Measurements from ENCODE around the gene TTLL13.

Gene TTLL13

GRCh38 chr15:90225504-90226234 lies 23.7 kb upstream of the TTLL13 start:
- Mint-ChIP-seq H3K4me1 (ENCODE audit: low read depth) (peaks cover 12% of the 10 kb centered on the region), H3K4me3 (no peak overlapping the region), H3K36me3 (ENCODE audit: low read depth) (peaks cover 19% of the 10 kb centered on the region), H3K27me3 (no peaks in the 10 kb centered on the region), H3K27ac (no peak overlapping the region), H3K9me3 (no peaks in the 10 kb centered on the region)

- Mint-ChIP-seq H3K4me1 (ENCODE audit: low read depth) (peaks cover 28% of the 10 kb centered on the region), H3K36me3 (ENCODE audit: low read depth) (peaks cover 36% of the 10 kb centered on the region), H3K4me3 (no peak overlapping the region), H3K27me3 (no peaks in the 10 kb centered on the region), H3K9me3 (no peaks in the 10 kb centered on the region), H3K27ac (no peak overlapping the region)
These were observed 22.0 kb upstream of the TTLL13 start for GRCh38 chr15:90227336-90227735.

GRCh38 chr15:90227816-90228772 lies 21.3 kb upstream of the TTLL13 start:
- H3K4me1 Mint-ChIP-seq (ENCODE audit: low read depth): peaks cover 34% of the 10 kb centered on the region
- H3K4me3 Mint-ChIP-seq: no peak overlapping the region
- H3K9me3 Mint-ChIP-seq: no peaks in the 10 kb centered on the region
- no peaks in the 10 kb centered on the region for H3K27me3 Mint-ChIP-seq
- peaks cover 42% of the 10 kb centered on the region for H3K36me3 Mint-ChIP-seq (ENCODE audit: low read depth)
- no peak overlapping the region for H3K27ac Mint-ChIP-seq

- Mint-ChIP-seq H3K9me3 (no peaks in the 10 kb centered on the region), H3K36me3 (ENCODE audit: low read depth) (peaks cover 42% of the 10 kb centered on the region), H3K27me3 (no peaks in the 10 kb centered on the region), H3K27ac (peak overlapping the region; percentile 0), H3K4me3 (no peak overlapping the region), H3K4me1 (ENCODE audit: low read depth) (peaks cover 34% of the 10 kb centered on the region)
These were observed 20.4 kb upstream of the TTLL13 start for GRCh38 chr15:90228960-90229359.

- peak overlapping the region; percentile 76 for H3K27ac Mint-ChIP-seq
- peaks cover 42% of the 10 kb centered on the region for H3K36me3 Mint-ChIP-seq (ENCODE audit: low read depth)
- no peaks in the 10 kb centered on the region for H3K27me3 Mint-ChIP-seq
- no peaks in the 10 kb centered on the region for H3K9me3 Mint-ChIP-seq
- peaks cover 42% of the 10 kb centered on the region for H3K4me1 Mint-ChIP-seq (ENCODE audit: low read depth)
- peak overlapping the region; percentile 99 for H3K4me3 Mint-ChIP-seq
These were observed 19.3 kb upstream of the TTLL13 start for GRCh38 chr15:90230071-90230494.

- Mint-ChIP-seq H3K27me3 (no peaks in the 10 kb centered on the region), H3K27ac (peak overlapping the region; percentile 96), H3K9me3 (no peaks in the 10 kb centered on the region), H3K36me3 (ENCODE audit: low read depth) (peaks cover 42% of the 10 kb centered on the region), H3K4me3 (peak overlapping the region; percentile 99), H3K4me1 (ENCODE audit: low read depth) (peaks cover 44% of the 10 kb centered on the region)
These were observed 18.7 kb upstream of the TTLL13 start for GRCh38 chr15:90230610-90231009.

- peaks cover 42% of the 10 kb centered on the region for H3K36me3 Mint-ChIP-seq (ENCODE audit: low read depth)
- H3K27ac Mint-ChIP-seq: peak overlapping the region; percentile 96
- H3K4me3 Mint-ChIP-seq: peak overlapping the region; percentile 99
- H3K27me3 Mint-ChIP-seq: no peaks in the 10 kb centered on the region
- H3K4me1 Mint-ChIP-seq (ENCODE audit: low read depth): peaks cover 47% of the 10 kb centered on the region
- H3K9me3 Mint-ChIP-seq: no peaks in the 10 kb centered on the region
These were observed 18.0 kb upstream of the TTLL13 start for GRCh38 chr15:90231028-90232017.

- H3K4me3 Mint-ChIP-seq: peak overlapping the region; percentile 99
- H3K4me1 Mint-ChIP-seq (ENCODE audit: low read depth): peaks cover 47% of the 10 kb centered on the region
These were observed 17.2 kb upstream of the TTLL13 start for GRCh38 chr15:90232196-90232595.

GRCh38 chr15:90232941-90233386 lies 16.4 kb upstream of the TTLL13 start:
- Mint-ChIP-seq H3K4me3 (peak overlapping the region; percentile 99), H3K27ac (peak overlapping the region; percentile 96), H3K9me3 (no peaks in the 10 kb centered on the region), H3K4me1 (ENCODE audit: low read depth) (peaks cover 47% of the 10 kb centered on the region), H3K27me3 (no peaks in the 10 kb centered on the region), H3K36me3 (ENCODE audit: low read depth) (peaks cover 42% of the 10 kb centered on the region)

More at GRCh38 chr15:90232196-90232595, 17.2 kb upstream of the TTLL13 start:
- no peaks in the 10 kb centered on the region for H3K27me3 Mint-ChIP-seq
- peak overlapping the region; percentile 96 for H3K27ac Mint-ChIP-seq
- H3K9me3 Mint-ChIP-seq: no peaks in the 10 kb centered on the region
- peaks cover 42% of the 10 kb centered on the region for H3K36me3 Mint-ChIP-seq (ENCODE audit: low read depth)

- peak within 1 kb of the TSS; percentile 99 for H3K4me3 Mint-ChIP-seq
- H3K9me3 Mint-ChIP-seq: no peaks in the 10 kb centered on the region
- peaks cover 48% of the 10 kb centered on the region for H3K36me3 Mint-ChIP-seq (ENCODE audit: low read depth)
- H3K27me3 Mint-ChIP-seq: no peaks in the 10 kb centered on the region
- H3K4me1 Mint-ChIP-seq (ENCODE audit: low read depth): peaks cover 47% of the 10 kb centered on the region
- H3K27ac Mint-ChIP-seq: peak within 1 kb of the TSS; percentile 96
These were observed 15.8 kb upstream of the TTLL13 start, which contains the start of gene CIB1 for GRCh38 chr15:90233387-90234095. TSS of gene CIB1 (minus strand) at chr15:90233941. CDS start at chr15:90233885, 56 bp downstream.

- Mint-ChIP-seq H3K4me1 (ENCODE audit: low read depth) (peaks cover 50% of the 10 kb centered on the region), H3K36me3 (ENCODE audit: low read depth) (peaks cover 45% of the 10 kb centered on the region)
These were observed 15.0 kb upstream of the TTLL13 start, which contains the start of gene GDPGP1 for GRCh38 chr15:90234096-90234988. TSS of gene GDPGP1 (plus strand) at chr15:90234209. CDS start at chr15:90240909, 6,700 bp downstream.

GRCh38 chr15:90239371-90239770 lies 10.0 kb upstream of the TTLL13 start:
- Mint-ChIP-seq H3K27ac (no peak overlapping the region), H3K36me3 (ENCODE audit: low read depth) (peaks cover 14% of the 10 kb centered on the region), H3K27me3 (no peaks in the 10 kb centered on the region), H3K9me3 (no peaks in the 10 kb centered on the region), H3K4me1 (ENCODE audit: low read depth) (peaks cover 17% of the 10 kb centered on the region), H3K4me3 (no peak overlapping the region)

More at GRCh38 chr15:90234096-90234988, 15.0 kb upstream of the TTLL13 start, which contains the start of gene GDPGP1:
- peak within 1 kb of the TSS; percentile 99 for H3K4me3 Mint-ChIP-seq
- H3K9me3 Mint-ChIP-seq: no peaks in the 10 kb centered on the region
- no peaks in the 10 kb centered on the region for H3K27me3 Mint-ChIP-seq
- H3K27ac Mint-ChIP-seq: peak within 1 kb of the TSS; percentile 96

- H3K4me3 Mint-ChIP-seq: no peak overlapping the region
- peaks cover 9% of the 10 kb centered on the region for H3K4me1 Mint-ChIP-seq (ENCODE audit: low read depth)
- H3K9me3 Mint-ChIP-seq: no peaks in the 10 kb centered on the region
- H3K27ac Mint-ChIP-seq: no peak overlapping the region
- no peaks in the 10 kb centered on the region for H3K27me3 Mint-ChIP-seq
- peaks cover 14% of the 10 kb centered on the region for H3K36me3 Mint-ChIP-seq (ENCODE audit: low read depth)
These were observed 8.5 kb upstream of the TTLL13 start for GRCh38 chr15:90240856-90241255.

All from stimulated activated naive CD8-positive, alpha-beta T cell treated with anti-CD3 and anti-CD28 coated beads, Interleukin-15, Interleukin-2, amounts not matched to agents 100 ng/mL and 50 ng/mL, for 24 hours (primary cell).